Activated CD4-positive, alpha-beta memory T cell treated with anti-CD3 and anti-CD28 coated beads for 36 hours (primary cell): ENCODE measurements around the gene PROCA1. TPM values are rescaled to one million over a fixed set of nuclear protein-coding genes. Genes with fewer than 3 reads are reported as not detected.

Source experiments
- CTCF ChIA-PET: fragments of 350-600 bp; sonication (Branson Sonifier 250); formaldehyde crosslinking; loops from one replicate; lab custom pipeline; 2021; ENCODE audit warnings: antibody characterized with exemption, inconsistent platforms; lab: Charles Lee
- POLR2A ChIA-PET: fragments of 350-600 bp; sonication (Branson Sonifier 250); formaldehyde crosslinking; loops from one replicate; lab custom pipeline; 2021; ENCODE audit warnings: antibody characterized with exemption; lab: Charles Lee
- DNase-seq: peaks from one replicate; pipeline ENCODE4 v3.0.0-alpha.2; 2020
- H3K27ac Mint-ChIP-seq: one replicate; pipeline ENCODE4 v1.8.0; 2021; ENCODE audit warnings: mixed read lengths
- H3K27me3 Mint-ChIP-seq: one replicate; pipeline ENCODE4 v1.8.0; 2021; ENCODE audit warnings: mixed read lengths
- H3K36me3 Mint-ChIP-seq: one replicate; pipeline ENCODE4 v1.8.0; 2021; ENCODE audit warnings: mixed read lengths
- H3K4me1 Mint-ChIP-seq: one replicate; pipeline ENCODE4 v1.8.0; 2021; ENCODE audit warnings: low read depth, mixed read lengths
- H3K4me3 Mint-ChIP-seq: one replicate; pipeline ENCODE4 v1.8.0; 2021; ENCODE audit warnings: mild to moderate bottlenecking, mixed read lengths
- H3K9me3 Mint-ChIP-seq: one replicate; pipeline ENCODE4 v1.8.0; 2021; ENCODE audit warnings: mixed read lengths
- intact Hi-C: fragments of 100-400 bp; cut with micrococcal nuclease; formaldehyde crosslinking; loops from one replicate; pipeline ENCODE4 v1.15.1; 2023
- total RNA-seq, 2 experiments: library from RNA; stranded (reverse); gene quantifications; one replicate each; pipeline ENCODE4 v1.2.3, GENCODE V29; 2021

PROCA1 gene
- total RNA-seq, 2 experiments from 2014 or later = 4.5 TPM

- DNase-seq = no peak
- no peak overlapping the region for H3K4me3 Mint-ChIP-seq
- CTCF ChIA-PET = no interaction called here
- no peaks in the 10 kb centered on the region for H3K4me1 Mint-ChIP-seq
- H3K27ac Mint-ChIP-seq = no peak overlapping the region
- intact Hi-C loops = no loop called here
- H3K36me3 Mint-ChIP-seq = peaks cover 77% of the 10 kb centered on the region
- no peaks in the 10 kb centered on the region for H3K27me3 Mint-ChIP-seq
- POLR2A ChIA-PET = no interaction called here
- no peaks in the 10 kb centered on the region for H3K9me3 Mint-ChIP-seq
These were observed 26.3 kb downstream of the PROCA1 start for GRCh38 chr17:28685366-28685765.

GRCh38 chr17:28684963-28685362, 26.7 kb downstream of the PROCA1 start:
- intact Hi-C loops = no loop called here
- H3K36me3 Mint-ChIP-seq = peaks cover 74% of the 10 kb centered on the region
- no peak for DNase-seq
- ChIA-PET POLR2A (no interaction called here), CTCF (no interaction called here)
- no peak overlapping the region for H3K27ac Mint-ChIP-seq
- no peaks in the 10 kb centered on the region for H3K9me3 Mint-ChIP-seq
- H3K27me3 Mint-ChIP-seq = no peaks in the 10 kb centered on the region
- no peaks in the 10 kb centered on the region for H3K4me1 Mint-ChIP-seq
- H3K4me3 Mint-ChIP-seq = no peak overlapping the region

GRCh38 chr17:28682655-28683054, 29.0 kb downstream of the PROCA1 start:
- Mint-ChIP-seq H3K27me3 (no peaks in the 10 kb centered on the region), H3K9me3 (no peaks in the 10 kb centered on the region), H3K36me3 (peaks cover 64% of the 10 kb centered on the region), H3K4me3 (no peak overlapping the region), H3K4me1 (no peaks in the 10 kb centered on the region), H3K27ac (no peak overlapping the region)
- DNase-seq = no peak
- intact Hi-C loops = no loop called here
- POLR2A ChIA-PET = no interaction called here
- CTCF ChIA-PET = no interaction called here

GRCh38 chr17:28675980-28676379, 35.7 kb downstream of the PROCA1 start:
- no peaks in the 10 kb centered on the region for H3K27me3 Mint-ChIP-seq
- CTCF ChIA-PET = interaction anchor here (0.7 to 3.5 kb wide), 5 partner anchors 28 to 86 kb away, joined by 3 to 19 read pairs (median 5); partner anchors contain the start of gene BLTP2
- intact Hi-C loops = loop anchor here (2.0 kb wide), 1 partner anchor 31 kb away; the partner anchor contains the start of gene BLTP2
- POLR2A ChIA-PET = interaction anchor here (1.2 kb wide), 1 partner anchor 31 kb away, joined by 3 read pairs; the partner anchor contains the start of gene BLTP2
- no peak overlapping the region for H3K4me3 Mint-ChIP-seq
- no peaks in the 10 kb centered on the region for H3K9me3 Mint-ChIP-seq
- peak; percentile 20 for DNase-seq
- no peaks in the 10 kb centered on the region for H3K4me1 Mint-ChIP-seq
- no peak overlapping the region for H3K27ac Mint-ChIP-seq
- H3K36me3 Mint-ChIP-seq = peaks cover 60% of the 10 kb centered on the region

GRCh38 chr17:28675490-28675889, 36.2 kb downstream of the PROCA1 start:
- Mint-ChIP-seq H3K9me3 (no peaks in the 10 kb centered on the region), H3K27ac (no peak overlapping the region), H3K27me3 (no peaks in the 10 kb centered on the region), H3K36me3 (peaks cover 59% of the 10 kb centered on the region), H3K4me3 (no peak overlapping the region), H3K4me1 (no peaks in the 10 kb centered on the region)
- intact Hi-C loops = no loop called here
- no peak for DNase-seq
- ChIA-PET CTCF (interaction anchor here (1.0 to 3.5 kb wide), 4 partner anchors 28 to 86 kb away, joined by 3 to 19 read pairs (median 7); partner anchors contain the start of gene BLTP2), POLR2A (interaction anchor here (1.2 kb wide), 1 partner anchor 31 kb away, joined by 3 read pairs; the partner anchor contains the start of gene BLTP2)

- no peak overlapping the region for H3K27ac Mint-ChIP-seq
- H3K4me1 Mint-ChIP-seq = peaks cover 20% of the 10 kb centered on the region
- H3K9me3 Mint-ChIP-seq = no peaks in the 10 kb centered on the region
- peaks cover 41% of the 10 kb centered on the region for H3K36me3 Mint-ChIP-seq
- intact Hi-C loops = no loop called here
- no peak overlapping the region for H3K4me3 Mint-ChIP-seq
- DNase-seq = no peak
- ChIA-PET POLR2A (no interaction called here), CTCF (interaction anchor here (2.2 kb wide), 1 partner anchor 23 kb away, joined by 10 read pairs; no protein-coding TSS in a partner anchor)
- no peaks in the 10 kb centered on the region for H3K27me3 Mint-ChIP-seq
These were observed 41.8 kb downstream of the PROCA1 start for GRCh38 chr17:28669918-28670317.

- peaks cover 37% of the 10 kb centered on the region for H3K36me3 Mint-ChIP-seq
- H3K4me3 Mint-ChIP-seq = no peak overlapping the region
- ChIA-PET POLR2A (interaction anchor here (1.1 kb wide), 1 partner anchor 43 kb away, joined by 4 read pairs; no protein-coding TSS in a partner anchor), CTCF (interaction anchor here (1.1 to 2.2 kb wide), 2 partner anchors 21 to 55 kb away, joined by 3 to 10 read pairs; no protein-coding TSS in a partner anchor)
- H3K4me1 Mint-ChIP-seq = peaks cover 38% of the 10 kb centered on the region
- DNase-seq = no peak
- H3K27me3 Mint-ChIP-seq = no peaks in the 10 kb centered on the region
- intact Hi-C loops = no loop called here
- H3K27ac Mint-ChIP-seq = no peak overlapping the region
- H3K9me3 Mint-ChIP-seq = no peaks in the 10 kb centered on the region
These were observed 43.8 kb downstream of the PROCA1 start for GRCh38 chr17:28667870-28668269.

GRCh38 chr17:28665994-28666393, 45.7 kb downstream of the PROCA1 start:
- H3K27ac Mint-ChIP-seq = no peak overlapping the region
- CTCF ChIA-PET = no interaction called here
- POLR2A ChIA-PET = no interaction called here
- H3K27me3 Mint-ChIP-seq = no peaks in the 10 kb centered on the region
- no peaks in the 10 kb centered on the region for H3K9me3 Mint-ChIP-seq
- peaks cover 43% of the 10 kb centered on the region for H3K4me1 Mint-ChIP-seq
- intact Hi-C loops = no loop called here
- no peak overlapping the region for H3K4me3 Mint-ChIP-seq
- peaks cover 28% of the 10 kb centered on the region for H3K36me3 Mint-ChIP-seq
- DNase-seq = no peak

GRCh38 chr17:28663723-28664122, 48.0 kb downstream of the PROCA1 start:
- H3K36me3 Mint-ChIP-seq = peaks cover 40% of the 10 kb centered on the region
- H3K4me3 Mint-ChIP-seq = peak overlapping the region; percentile 97
- H3K27ac Mint-ChIP-seq = peak overlapping the region; percentile 97
- intact Hi-C loops = loop anchor here (2.0 kb wide), 1 partner anchor 47 kb away; the partner anchor contains the start of gene PROCA1
- DNase-seq = no peak
- no peaks in the 10 kb centered on the region for H3K27me3 Mint-ChIP-seq
- H3K9me3 Mint-ChIP-seq = no peaks in the 10 kb centered on the region
- ChIA-PET POLR2A (interaction anchor here (2.4 to 2.6 kb wide), 2 partner anchors 18 to 64 kb away, joined by 11 to 32 read pairs; partner anchors contain the start of genes BLTP2 and SPAG5), CTCF (interaction anchor here (4.5 kb wide), 1 partner anchor 17 kb away, joined by 94 read pairs; the partner anchor contains the start of gene BLTP2)
- H3K4me1 Mint-ChIP-seq = peaks cover 54% of the 10 kb centered on the region

GRCh38 chr17:28662527-28662829, 49.2 kb downstream of the PROCA1 start:
- H3K27me3 Mint-ChIP-seq = no peaks in the 10 kb centered on the region
- CTCF ChIA-PET = interaction anchor here (0.7 to 4.5 kb wide), 4 partner anchors 15 to 88 kb away, joined by 3 to 94 read pairs (median 4); partner anchors contain the start of gene BLTP2
- intact Hi-C loops = loop anchor here (1.0 to 2.0 kb wide), 3 partner anchors 17 to 63 kb away; partner anchors contain the start of genes BLTP2, PROCA1 and SPAG5
- H3K36me3 Mint-ChIP-seq = peaks cover 34% of the 10 kb centered on the region
- peak overlapping the region; percentile 97 for H3K4me3 Mint-ChIP-seq
- POLR2A ChIA-PET = interaction anchor here (0.6 to 2.6 kb wide), 10 partner anchors 9 to 261 kb away, joined by 3 to 32 read pairs (median 4); partner anchors contain the start of genes BLTP2, PROCA1, RPL23A and SPAG5
- H3K4me1 Mint-ChIP-seq = peaks cover 44% of the 10 kb centered on the region
- no peaks in the 10 kb centered on the region for H3K9me3 Mint-ChIP-seq
- H3K27ac Mint-ChIP-seq = peak overlapping the region; percentile 97
- no peak for DNase-seq

GRCh38 chr17:28661635-28662526, 49.8 kb downstream of the PROCA1 start, which contains the start of the genes SDF2 and SUPT6H:
Gene SDF2 (minus strand): TSS chr17:28661906. CDS start chr17:28661876, 30 bp downstream.
Gene SUPT6H (plus strand): TSS chr17:28662205. CDS start chr17:28673402, 11,197 bp downstream.
- peaks cover 43% of the 10 kb centered on the region for H3K4me1 Mint-ChIP-seq
- POLR2A ChIA-PET = interaction anchor here (0.5 to 2.6 kb wide), 15 partner anchors 9 to 261 kb away, joined by 3 to 32 read pairs (median 3); partner anchors contain the start of genes BLTP2, PIGS, PROCA1 and RPL23A
- peak within 1 kb of the TSS; percentile 97 for H3K27ac Mint-ChIP-seq
- peak; percentile 97 for DNase-seq
- CTCF ChIA-PET = interaction anchor here (0.7 to 4.5 kb wide), 7 partner anchors 15 to 450 kb away, joined by 3 to 94 read pairs (median 3); partner anchors contain the start of genes BLTP2, RPL23A and TLCD1
- peak within 1 kb of the TSS; percentile 97 for H3K4me3 Mint-ChIP-seq
- intact Hi-C loops = loop anchor here (1.0 to 2.0 kb wide), 3 partner anchors 17 to 63 kb away; partner anchors contain the start of genes BLTP2, PROCA1 and SPAG5
- no peaks in the 10 kb centered on the region for H3K27me3 Mint-ChIP-seq
- H3K9me3 Mint-ChIP-seq = no peaks in the 10 kb centered on the region
- H3K36me3 Mint-ChIP-seq = peaks cover 33% of the 10 kb centered on the region
